ENCODE data around the gene STEAP4. TPM values are rescaled to one million over a fixed set of nuclear protein-coding genes. Genes with fewer than 3 reads are reported as not detected.
"Not testable (repeated sequence)": the region's sequence is repeated elsewhere in the genome, so short reads cannot be mapped to it uniquely, and the experiment has no call there.

Gene STEAP4
- total and polyA plus RNA-seq, 2 donors (not counting 1 experiment from before 2014, with no cell fraction given), result 0.94 to 0.99 TPM

DNA sequence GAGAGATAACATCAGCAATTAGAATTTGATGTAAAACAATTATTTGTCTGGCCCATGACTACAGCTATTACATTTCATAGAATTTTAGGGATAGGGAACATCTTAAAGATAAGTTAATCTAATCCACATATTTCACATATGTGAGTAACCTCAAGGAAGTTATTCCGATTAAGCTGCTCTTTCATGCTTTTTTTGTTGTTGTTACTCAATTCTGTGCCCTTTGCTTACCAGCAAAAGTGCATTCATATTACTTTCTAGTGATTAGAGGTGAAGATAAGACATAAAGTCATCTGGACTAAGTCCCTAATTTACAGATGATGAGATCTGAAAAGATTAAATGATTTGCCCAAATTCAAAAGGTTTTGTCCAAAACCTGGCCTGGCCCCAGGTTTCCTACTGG is 46.0 kb downstream of the STEAP4 start:
- Histone ChIP-seq H3K79me2 (ENCODE audit: control insufficient read depth, insufficient read depth, low read length) (no peaks in the 10 kb centered on the region), H3K4me2 (ENCODE audit: extremely low read depth, insufficient read depth, low read length) (no peak overlapping the region), H3K27me3 (ENCODE audit: control insufficient read depth, insufficient read depth, low read length) (no peaks in the 10 kb centered on the region), H3K9ac (ENCODE audit: insufficient read depth, low read length) (no peak overlapping the region), H3K36me3 (ENCODE audit: control insufficient read depth, insufficient read depth, low read length) (no peaks in the 10 kb centered on the region), H3K4me1 (ENCODE audit: control insufficient read depth, extremely low read depth, insufficient read depth, low read length) (no peaks in the 10 kb centered on the region), H3K27ac (ENCODE audit: insufficient read depth, low read length) (no peak overlapping the region), H2AFZ (ENCODE audit: low read length) (no peak overlapping the region), H3K4me3 (replicated peaks in 1 of 4; ENCODE audit: control extremely low read depth in 1 of 4, insufficient read depth in 1 of 4, low read depth in 3 of 4, low read length in 4 of 4) (no peak overlapping the region), H3K9me3 (ENCODE audit: control insufficient read depth, insufficient read depth, low read depth, low read length) (no peaks in the 10 kb centered on the region), H4K20me1 (ENCODE audit: control insufficient read depth, extremely low read depth, insufficient read depth, low read length) (no peaks in the 10 kb centered on the region)
- DNase-seq (ENCODE audit: low read depth in 2 of 2), result no peak
- no peak for TF ChIP-seq EZH2 (IDR thresholded peaks at IDR 0.05; ENCODE audit: low read length, missing control alignments)
- TF ChIP-seq, protein P1, sequence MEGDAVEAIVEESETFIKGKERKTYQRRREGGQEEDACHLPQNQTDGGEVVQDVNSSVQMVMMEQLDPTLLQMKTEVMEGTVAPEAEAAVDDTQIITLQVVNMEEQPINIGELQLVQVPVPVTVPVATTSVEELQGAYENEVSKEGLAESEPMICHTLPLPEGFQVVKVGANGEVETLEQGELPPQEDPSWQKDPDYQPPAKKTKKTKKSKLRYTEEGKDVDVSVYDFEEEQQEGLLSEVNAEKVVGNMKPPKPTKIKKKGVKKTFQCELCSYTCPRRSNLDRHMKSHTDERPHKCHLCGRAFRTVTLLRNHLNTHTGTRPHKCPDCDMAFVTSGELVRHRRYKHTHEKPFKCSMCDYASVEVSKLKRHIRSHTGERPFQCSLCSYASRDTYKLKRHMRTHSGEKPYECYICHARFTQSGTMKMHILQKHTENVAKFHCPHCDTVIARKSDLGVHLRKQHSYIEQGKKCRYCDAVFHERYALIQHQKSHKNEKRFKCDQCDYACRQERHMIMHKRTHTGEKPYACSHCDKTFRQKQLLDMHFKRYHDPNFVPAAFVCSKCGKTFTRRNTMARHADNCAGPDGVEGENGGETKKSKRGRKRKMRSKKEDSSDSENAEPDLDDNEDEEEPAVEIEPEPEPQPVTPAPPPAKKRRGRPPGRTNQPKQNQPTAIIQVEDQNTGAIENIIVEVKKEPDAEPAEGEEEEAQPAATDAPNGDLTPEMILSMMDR (conservative IDR thresholded peaks at IDR 0.05 in 1 of 2, IDR thresholded peaks at IDR 0.05 in 1 of 2; ENCODE audit: low read depth in 1 of 2, low read length in 2 of 2), result no peak

DNA sequence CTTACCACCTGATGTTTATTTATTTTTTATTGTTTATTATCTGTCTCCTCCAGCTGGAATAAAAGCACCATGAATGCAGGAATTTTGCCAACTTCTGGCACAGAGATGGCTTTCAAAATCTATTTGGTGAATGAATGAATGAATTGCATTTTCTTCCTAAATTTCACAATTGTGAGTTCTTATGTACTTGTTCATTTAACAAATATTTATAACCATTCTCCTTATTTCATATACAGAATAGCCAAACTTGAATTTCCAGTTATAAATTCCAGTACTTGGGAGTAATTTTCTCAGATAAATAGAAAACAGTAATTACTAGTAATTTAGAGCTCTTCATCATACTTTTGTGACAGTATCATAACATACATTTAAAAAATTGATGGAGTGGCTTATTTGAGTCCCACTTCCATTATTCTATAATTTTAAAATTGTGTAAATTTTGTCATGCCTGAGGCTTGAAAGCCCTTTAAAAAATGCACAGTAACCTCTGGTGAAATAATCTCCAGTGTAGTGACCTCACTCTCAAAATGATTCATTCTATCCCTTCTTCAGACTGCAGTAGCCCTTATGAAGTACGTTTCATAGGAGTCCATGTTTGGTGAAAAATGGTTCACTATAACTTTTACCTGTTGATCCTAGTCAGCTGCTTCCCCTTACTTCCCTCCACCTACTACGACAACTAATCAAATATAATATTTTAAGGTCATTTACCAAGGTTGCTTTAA is 46.9 kb downstream of the STEAP4 start:
- H4K20me1 ChIP-seq (ENCODE audit: control insufficient read depth, extremely low read depth, insufficient read depth, low read length), result no peaks in the 10 kb centered on the region
- H3K4me1 ChIP-seq (ENCODE audit: control insufficient read depth, extremely low read depth, insufficient read depth, low read length), result no peaks in the 10 kb centered on the region
- peak in 1 of 2 donors; percentile 33 for DNase-seq (ENCODE audit: low read depth in 2 of 2)
- TF ChIP-seq, protein P1 (conservative IDR thresholded peaks at IDR 0.05 in 1 of 2, IDR thresholded peaks at IDR 0.05 in 1 of 2; ENCODE audit: low read depth in 1 of 2, low read length in 2 of 2), result no peak
- TF ChIP-seq EZH2 (IDR thresholded peaks at IDR 0.05; ENCODE audit: low read length, missing control alignments), result no peak
- H3K79me2 ChIP-seq (ENCODE audit: control insufficient read depth, insufficient read depth, low read length), result no peaks in the 10 kb centered on the region
- no peaks in the 10 kb centered on the region for H3K9me3 ChIP-seq (ENCODE audit: control insufficient read depth, insufficient read depth, low read depth, low read length)
- H3K9ac ChIP-seq (ENCODE audit: insufficient read depth, low read length), result no peak overlapping the region
- H3K27ac ChIP-seq (ENCODE audit: insufficient read depth, low read length), result no peak overlapping the region
- no peak overlapping the region for H3K4me2 ChIP-seq (ENCODE audit: extremely low read depth, insufficient read depth, low read length)
- H3K36me3 ChIP-seq (ENCODE audit: control insufficient read depth, insufficient read depth, low read length), result no peaks in the 10 kb centered on the region
- no peak overlapping the region for H3K4me3 ChIP-seq (replicated peaks in 1 of 4; ENCODE audit: control extremely low read depth in 1 of 4, insufficient read depth in 1 of 4, low read depth in 3 of 4, low read length in 4 of 4)
- H3K27me3 ChIP-seq (ENCODE audit: control insufficient read depth, insufficient read depth, low read length), result no peaks in the 10 kb centered on the region
- H2AFZ ChIP-seq (ENCODE audit: low read length), result no peak overlapping the region

DNA sequence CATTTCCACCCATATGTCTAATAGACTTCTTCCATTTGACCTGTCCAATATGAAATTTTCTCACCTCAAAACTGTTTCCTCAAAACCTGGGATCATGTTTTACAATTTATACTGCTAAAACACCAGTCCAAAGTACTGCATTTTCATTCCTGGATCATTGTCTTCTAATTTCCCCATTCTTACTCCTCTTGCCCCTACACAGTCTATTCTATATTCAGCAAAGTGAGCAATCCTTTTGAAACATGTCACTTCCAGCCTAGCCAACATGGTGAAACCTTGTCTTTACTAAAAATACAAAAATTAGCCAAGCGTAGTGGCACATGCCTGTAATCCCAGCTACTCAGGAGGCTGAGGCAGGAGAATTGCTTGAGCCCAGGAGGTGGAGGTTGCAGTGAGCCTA is 48.4 kb downstream of the STEAP4 start:
- H3K9ac ChIP-seq (ENCODE audit: insufficient read depth, low read length); H3K4me1 ChIP-seq (ENCODE audit: control insufficient read depth, extremely low read depth, insufficient read depth, low read length); H3K4me2 ChIP-seq (ENCODE audit: extremely low read depth, insufficient read depth, low read length); H3K4me3 ChIP-seq (replicated peaks in 1 of 4; ENCODE audit: control extremely low read depth in 1 of 4, insufficient read depth in 1 of 4, low read depth in 3 of 4, low read length in 4 of 4); H3K9me3 ChIP-seq (ENCODE audit: control insufficient read depth, insufficient read depth, low read depth, low read length); H4K20me1 ChIP-seq (ENCODE audit: control insufficient read depth, extremely low read depth, insufficient read depth, low read length); H3K27ac ChIP-seq (ENCODE audit: insufficient read depth, low read length); H3K79me2 ChIP-seq (ENCODE audit: control insufficient read depth, insufficient read depth, low read length); H2AFZ ChIP-seq (ENCODE audit: low read length); DNase-seq (ENCODE audit: low read depth in 2 of 2); H3K27me3 ChIP-seq (ENCODE audit: control insufficient read depth, insufficient read depth, low read length); H3K36me3 ChIP-seq (ENCODE audit: control insufficient read depth, insufficient read depth, low read length): not testable (repeated sequence)

All from fibroblast of lung (primary cell).